ENCODE measurements around the gene FKBP2.
"Not testable (repeated sequence)": the region's sequence is repeated elsewhere in the genome, so short reads cannot be mapped to it uniquely, and the experiment has no call there.

The FKBP2 gene

DNA sequence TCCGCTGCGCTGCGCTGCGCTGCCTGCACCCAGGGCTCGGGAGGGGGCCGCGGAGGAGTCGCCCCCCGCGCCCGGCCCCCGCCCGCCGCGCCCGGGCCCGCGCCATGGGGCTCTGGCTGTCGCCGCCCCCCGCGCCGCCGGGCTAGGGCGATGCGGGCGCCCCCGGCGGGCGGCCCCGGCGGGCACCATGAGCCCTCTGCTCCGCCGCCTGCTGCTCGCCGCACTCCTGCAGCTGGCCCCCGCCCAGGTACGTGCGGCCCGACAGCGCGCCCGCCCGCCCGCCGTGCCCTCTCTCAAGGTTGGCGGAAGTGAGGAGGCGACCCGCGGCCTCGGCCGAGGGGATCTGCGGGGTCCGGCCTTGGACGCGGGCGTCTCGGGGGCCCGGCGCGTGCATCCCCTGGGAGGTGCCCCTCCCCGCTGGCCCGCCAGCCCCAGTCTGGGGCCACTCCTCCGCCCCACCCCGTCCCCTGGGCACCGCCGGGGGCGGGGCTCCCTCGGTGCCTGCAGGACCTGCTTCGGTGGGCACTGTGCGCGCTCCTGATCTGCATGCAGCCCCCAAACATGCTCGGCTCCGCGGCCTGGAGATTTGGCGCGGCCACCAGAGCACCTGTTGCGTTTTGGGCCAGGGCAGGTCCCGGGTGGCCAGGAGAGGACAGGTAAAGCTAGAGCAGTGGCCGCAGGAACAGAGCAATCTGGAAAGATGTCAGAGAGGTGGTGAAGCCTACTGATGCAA lies 6.1 kb upstream of the FKBP2 start:
- no peak for DNase-seq

- no peak for DNase-seq
Measured at GRCh38 chr11:64235437-64236161, 5.3 kb upstream of the FKBP2 start.

DNA sequence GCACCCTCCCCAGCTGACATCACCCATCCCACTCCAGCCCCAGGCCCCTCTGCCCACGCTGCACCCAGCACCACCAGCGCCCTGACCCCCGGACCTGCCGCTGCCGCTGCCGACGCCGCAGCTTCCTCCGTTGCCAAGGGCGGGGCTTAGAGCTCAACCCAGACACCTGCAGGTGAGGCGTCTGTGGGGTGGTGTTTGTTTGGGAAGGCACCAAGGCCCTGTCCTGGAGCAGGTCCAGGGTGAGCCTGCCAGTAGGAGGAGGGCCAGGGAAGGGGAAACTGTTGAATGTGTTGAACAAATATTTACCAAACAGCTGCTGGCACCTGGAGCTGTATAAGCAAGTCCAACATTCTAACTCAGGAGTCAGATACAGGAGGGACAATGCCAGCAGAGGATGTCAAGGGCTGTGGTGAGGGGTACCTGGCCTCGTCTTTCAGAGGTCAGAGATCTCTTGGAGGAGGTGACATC lies 3.4 kb upstream of the FKBP2 start:
- DNase-seq, result peak; percentile 90

DNA sequence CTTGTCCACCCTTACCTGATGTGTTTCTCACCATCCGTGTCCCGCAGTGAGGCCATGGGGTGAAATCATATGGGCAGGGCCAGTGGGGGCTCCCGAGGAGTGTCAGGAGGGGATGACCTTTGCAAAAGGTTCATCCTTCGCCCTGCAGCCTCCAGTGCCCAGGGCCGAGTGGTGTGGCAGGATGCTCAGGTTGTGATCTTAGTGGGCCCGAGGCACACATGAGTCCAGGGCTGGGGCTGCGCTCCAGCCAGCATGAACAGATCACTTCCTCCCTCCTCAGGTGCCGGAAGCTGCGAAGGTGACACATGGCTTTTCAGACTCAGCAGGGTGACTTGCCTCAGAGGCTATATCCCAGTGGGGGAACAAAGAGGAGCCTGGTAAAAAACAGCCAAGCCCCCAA lies 2.8 kb upstream of the FKBP2 start:
- no peak for DNase-seq

- no peak for DNase-seq
Measured at GRCh38 chr11:64238999-64239398, 1.9 kb upstream of the FKBP2 start.

DNA sequence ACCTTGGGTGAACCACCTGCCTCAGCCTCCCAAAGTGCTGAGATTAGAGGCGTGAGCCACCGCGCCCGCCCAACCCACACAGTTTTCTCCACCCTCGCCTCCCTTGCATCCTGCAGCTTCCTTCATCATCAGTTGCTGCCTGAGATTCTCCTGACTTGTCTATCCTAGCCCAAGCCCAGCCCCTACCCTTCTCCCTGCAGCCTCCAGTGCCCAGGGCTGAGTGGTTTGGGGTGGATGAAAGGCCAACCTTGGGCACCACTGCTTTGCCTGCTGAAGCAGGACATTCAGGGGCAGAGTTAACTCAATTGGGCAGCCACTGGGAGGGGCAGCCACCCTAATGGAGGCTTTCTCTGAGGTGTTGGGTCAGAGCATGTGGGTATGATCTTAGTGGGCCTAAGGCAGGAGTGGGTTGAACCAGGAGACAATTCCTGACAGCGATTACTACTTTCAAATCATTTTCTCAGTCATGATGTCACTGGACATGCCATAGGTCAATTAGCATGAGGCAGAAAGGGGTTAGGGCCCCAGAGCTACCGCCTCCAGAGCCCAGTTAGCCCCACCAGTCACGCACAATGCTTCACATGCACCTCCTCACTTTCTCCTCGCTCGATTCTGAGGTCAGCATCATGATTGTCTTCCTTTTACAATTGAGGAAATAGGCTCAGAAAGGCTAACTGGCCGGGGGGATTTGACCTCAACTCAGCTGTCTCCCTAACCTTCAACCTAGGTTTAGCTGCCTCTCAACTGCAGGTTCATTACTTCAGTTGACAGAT lies 1.0 kb upstream of the FKBP2 start:
- no peak for DNase-seq

DNA sequence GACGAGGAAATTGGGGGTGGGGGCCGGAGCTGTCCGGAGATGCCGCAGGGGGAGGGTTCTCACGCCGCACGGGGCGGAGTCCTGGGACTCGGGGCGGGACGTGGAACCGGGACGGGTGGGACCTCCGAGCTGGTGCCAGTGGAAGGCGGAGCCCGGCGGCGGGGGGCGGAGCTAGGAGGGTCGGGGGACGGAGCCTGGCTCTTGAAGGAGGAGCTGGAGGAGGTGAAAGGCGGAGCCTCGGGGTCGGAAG lies 271 bp downstream of the FKBP2 start:
- DNase-seq, result peak; percentile 87

- no peak for DNase-seq
Measured at GRCh38 chr11:64241491-64242374, 838 bp downstream of the FKBP2 start.

DNA sequence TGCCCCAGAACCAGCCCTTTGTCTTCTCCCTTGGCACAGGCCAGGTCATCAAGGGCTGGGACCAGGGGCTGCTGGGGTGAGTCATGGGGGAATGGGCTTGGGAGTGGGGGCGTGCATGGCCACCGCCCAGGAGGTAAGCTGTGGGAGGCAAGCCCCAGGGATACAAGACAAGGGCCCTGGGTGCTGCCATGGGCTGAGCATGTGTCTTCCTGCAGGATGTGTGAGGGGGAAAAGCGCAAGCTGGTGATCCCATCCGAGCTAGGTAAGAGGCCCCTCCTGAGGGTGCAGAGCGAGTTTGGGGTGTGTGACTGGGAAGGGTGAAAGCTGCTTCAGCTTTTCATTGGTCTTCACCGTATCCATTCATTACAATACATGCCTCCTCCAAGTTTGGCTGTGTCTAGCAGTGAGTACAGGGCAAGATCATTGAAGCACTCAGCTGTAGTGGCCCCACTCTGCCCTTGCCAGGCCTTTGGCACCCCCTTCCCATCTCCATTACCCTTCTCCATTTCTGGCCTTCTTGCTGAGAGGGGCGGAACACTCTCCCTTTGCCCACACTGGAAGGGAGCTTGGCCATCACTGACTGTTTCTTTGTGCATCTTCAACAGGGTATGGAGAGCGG lies 2.5 kb downstream of the FKBP2 start:
- no peak for DNase-seq

GRCh38 chr11:64244107-64244506 lies 3.2 kb downstream of the FKBP2 start:
- no peak for DNase-seq

GRCh38 chr11:64244966-64245365 lies 4.1 kb downstream of the FKBP2 start:
- DNase-seq, result no peak

GRCh38 chr11:64245401-64245796 lies 4.5 kb downstream of the FKBP2 start:
- DNase-seq, result no peak

DNA sequence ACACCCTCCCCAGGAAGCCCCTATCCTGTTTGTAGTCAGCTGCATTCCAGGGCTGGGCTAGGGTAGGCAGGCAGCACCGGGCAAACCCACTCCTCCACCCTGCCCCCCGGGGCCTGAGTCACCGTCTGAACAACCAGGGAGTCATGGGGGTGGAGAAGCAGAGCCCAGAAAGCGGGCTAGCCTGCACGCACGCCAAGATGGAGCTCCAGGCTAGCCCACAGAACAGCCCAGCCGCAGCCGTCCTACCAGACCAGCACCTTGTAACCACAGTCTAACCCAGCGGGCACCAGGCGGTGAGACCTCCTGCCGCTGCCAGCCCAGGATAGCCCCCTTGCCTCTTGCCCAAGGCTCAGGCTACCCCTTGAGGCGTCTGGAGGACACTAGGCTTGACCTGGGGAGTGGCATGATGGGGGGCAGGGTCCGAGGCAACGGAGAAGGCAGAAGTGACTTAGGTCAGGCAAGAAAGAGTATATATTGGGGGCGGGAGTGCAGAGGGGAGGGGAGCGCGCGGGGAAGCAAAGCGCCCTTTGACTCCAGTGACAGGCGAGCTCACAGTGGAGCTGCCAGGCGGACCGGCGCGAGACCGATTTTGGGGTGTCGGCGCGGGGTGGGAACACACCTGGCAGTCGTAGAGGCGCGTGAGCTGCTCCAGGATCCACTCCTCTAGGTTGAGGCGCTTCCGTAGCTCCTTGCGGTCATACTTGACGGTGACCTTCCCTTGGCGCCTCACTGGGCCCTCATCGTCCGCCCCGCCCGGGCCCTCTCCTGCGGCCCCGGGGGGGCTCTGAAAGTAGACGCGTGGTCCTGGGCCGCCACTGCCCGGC lies 5.1 kb downstream of the FKBP2 start:
- no peak for DNase-seq

DNA sequence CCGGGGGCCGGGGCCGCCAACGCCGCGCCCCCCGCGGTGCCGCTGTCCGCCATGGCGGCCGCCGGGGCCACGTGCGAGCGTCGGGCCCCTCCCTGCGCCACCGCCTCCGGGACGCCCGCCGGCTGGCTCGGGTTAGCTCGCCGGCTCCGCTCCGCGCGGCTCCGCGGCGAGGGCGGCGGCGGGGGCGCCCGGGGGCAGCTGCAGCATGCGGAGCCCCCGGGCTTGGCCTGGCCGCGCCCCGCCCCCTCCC lies 5.7 kb downstream of the FKBP2 start:
- DNase-seq, result not testable (repeated sequence)

DNA sequence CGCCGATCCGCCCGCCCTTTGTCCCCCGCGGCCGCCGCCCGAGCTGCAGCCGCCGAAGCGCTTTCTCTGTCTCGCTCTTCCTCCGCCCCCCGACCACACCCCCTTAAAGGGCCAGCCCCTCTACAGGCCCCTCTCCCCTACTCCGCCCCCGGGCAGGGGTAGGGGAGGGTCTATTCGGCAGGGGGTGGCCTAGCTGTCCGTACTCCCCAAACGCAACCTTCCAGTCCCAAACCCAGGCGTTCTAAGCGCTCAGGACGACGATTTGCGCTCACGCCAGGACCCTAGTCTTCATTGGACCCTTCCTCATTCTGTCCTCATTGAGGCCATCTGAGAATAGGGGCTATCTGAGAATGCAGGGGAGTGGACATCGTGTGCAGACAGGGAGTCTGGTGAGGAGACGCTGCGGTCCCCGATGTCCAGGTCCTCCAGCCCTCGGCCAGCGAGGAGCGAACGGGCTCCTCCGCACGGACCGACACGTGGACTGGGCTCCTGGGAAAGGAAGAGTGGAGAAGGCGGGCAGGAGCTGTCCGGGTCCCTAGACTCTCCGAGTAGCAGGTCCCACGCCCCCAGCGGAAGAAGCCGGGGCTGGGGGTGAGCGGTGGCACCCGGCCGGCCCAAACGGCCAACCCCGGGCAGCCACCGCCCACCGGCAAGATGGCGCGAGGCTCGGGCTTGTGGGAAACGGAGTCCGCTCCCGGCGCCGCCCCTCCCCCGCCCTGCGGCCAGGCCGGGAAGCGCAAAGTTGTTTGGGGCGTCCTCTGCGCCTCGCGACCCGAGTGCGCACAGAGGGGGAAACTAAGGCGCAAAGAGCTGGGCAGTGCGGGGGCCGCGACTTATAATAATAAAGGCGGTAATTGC lies 6.2 kb downstream of the FKBP2 start, which contains the start of gene PPP1R14B:
PPP1R14B (minus strand) TSS at position 73 of the 858 bp plus-strand sequence. CDS start 270 bp downstream, outside the sequence.
- peak; percentile 82 for DNase-seq

GRCh38 chr11:64247729-64248531 lies 7.0 kb downstream of the FKBP2 start:
- DNase-seq, result no peak

GRCh38 chr11:64248578-64248977 lies 7.7 kb downstream of the FKBP2 start:
- no peak for DNase-seq

DNA sequence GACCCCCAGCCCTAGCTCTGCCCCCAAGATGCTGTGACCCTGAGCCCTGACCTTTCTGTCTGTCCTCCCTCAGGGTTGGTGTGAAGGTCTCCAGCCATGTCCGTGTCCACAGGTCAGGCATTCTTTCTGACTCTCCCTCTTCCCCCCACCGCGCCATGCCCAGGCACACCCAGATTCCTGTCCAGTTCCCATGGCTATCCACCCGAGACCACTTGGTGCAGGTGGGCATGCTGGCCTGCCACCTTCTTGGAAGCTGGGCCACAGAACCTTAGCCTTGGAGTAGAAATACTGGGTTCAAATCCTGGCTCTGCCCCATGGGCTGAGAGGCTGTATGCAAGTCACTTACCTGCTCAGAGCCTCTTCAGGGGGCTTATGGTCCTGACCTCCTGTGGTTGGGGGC lies 8.1 kb downstream of the FKBP2 start:
- DNase-seq, result no peak

GRCh38 chr11:64249563-64250414 lies 8.9 kb downstream of the FKBP2 start:
- no peak for DNase-seq

Data from NCI-H510A (cell line).